Neural crest cell (in vitro differentiated cells): ENCODE results near the gene TBC1D2. TPM values are rescaled to one million over a fixed set of nuclear protein-coding genes. Genes with fewer than 3 reads are reported as not detected.

ENCODE experiments used
- DNase-seq: peaks from one replicate; pipeline ENCODE4 v3.0.0; 2021; ENCODE audit warnings: low read depth, mixed read lengths, low spot score
- H3K27ac Mint-ChIP-seq: one replicate; pipeline ENCODE4 v1.8.0; 2021; ENCODE audit warnings: mild to moderate bottlenecking, mixed read lengths; ENCODE audit not compliant: unreplicated experiment
- H3K27me3 Mint-ChIP-seq: 2 replicates; pipeline ENCODE4 v1.8.0; 2021; ENCODE audit warnings: low read depth, mild to moderate bottlenecking, mixed read lengths
- H3K36me3 Mint-ChIP-seq: 2 replicates; pipeline ENCODE4 v1.8.0; 2021; ENCODE audit warnings: low read depth, mild to moderate bottlenecking, mixed read lengths
- H3K4me1 Mint-ChIP-seq: 2 replicates; pipeline ENCODE4 v1.8.0; 2021; ENCODE audit warnings: mixed read lengths
- H3K4me3 Mint-ChIP-seq: one replicate; pipeline ENCODE4 v1.8.0; 2021; ENCODE audit warnings: mild to moderate bottlenecking, mixed read lengths
- H3K9me3 Mint-ChIP-seq: 2 replicates; pipeline ENCODE4 v1.8.0; 2021; ENCODE audit warnings: mixed read lengths
- microRNA-seq: library from miRNA; unstranded; fragments of <30 nt; microRNA quantifications from one replicate; pipeline ENCODE4, GENCODE V29; 2020
- total RNA-seq: library from RNA; stranded (reverse); gene quantifications from 2 replicates; pipeline ENCODE4 v1.2.1, GENCODE V29; 2021
- TF ChIP-seq, protein P1 (sequence below): fragments of 200-600 bp; sonication (generic); conservative IDR thresholded peaks from 2 replicates; pipeline ENCODE4 v1.5.0; 2021; ENCODE audit warnings: antibody characterized with exemption, mild to moderate bottlenecking

The TBC1D2 gene
- total RNA-seq, 1 donor from 2014 or later = 2.4 TPM

DNA sequence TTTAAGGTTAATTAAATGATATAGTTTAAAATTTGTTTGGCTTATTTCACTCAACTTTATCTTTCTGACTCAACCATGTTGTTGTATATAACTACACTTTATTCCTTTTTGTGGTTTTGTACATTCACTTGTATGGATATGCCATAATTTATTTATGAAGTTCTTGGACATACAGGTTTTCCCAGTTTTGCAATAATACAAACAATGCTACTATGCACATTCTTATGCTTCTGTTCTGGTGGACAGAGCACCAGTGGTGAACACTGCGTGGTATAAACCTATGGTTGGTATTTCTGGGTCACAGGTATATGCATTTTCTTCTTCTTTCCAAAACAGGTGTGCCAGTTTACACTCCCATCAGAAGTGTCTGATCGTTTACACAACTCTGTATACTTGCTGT is 100.8 kb downstream of the TBC1D2 start:
- Mint-ChIP-seq H3K27ac (no peak overlapping the region), H3K4me3 (no peak overlapping the region), H3K36me3 (no peaks in the 10 kb centered on the region), H3K4me1 (peaks cover 8% of the 10 kb centered on the region), H3K27me3 (no peaks in the 10 kb centered on the region), H3K9me3 (no peaks in the 10 kb centered on the region)
- no peak for DNase-seq
- TF ChIP-seq, protein P1, sequence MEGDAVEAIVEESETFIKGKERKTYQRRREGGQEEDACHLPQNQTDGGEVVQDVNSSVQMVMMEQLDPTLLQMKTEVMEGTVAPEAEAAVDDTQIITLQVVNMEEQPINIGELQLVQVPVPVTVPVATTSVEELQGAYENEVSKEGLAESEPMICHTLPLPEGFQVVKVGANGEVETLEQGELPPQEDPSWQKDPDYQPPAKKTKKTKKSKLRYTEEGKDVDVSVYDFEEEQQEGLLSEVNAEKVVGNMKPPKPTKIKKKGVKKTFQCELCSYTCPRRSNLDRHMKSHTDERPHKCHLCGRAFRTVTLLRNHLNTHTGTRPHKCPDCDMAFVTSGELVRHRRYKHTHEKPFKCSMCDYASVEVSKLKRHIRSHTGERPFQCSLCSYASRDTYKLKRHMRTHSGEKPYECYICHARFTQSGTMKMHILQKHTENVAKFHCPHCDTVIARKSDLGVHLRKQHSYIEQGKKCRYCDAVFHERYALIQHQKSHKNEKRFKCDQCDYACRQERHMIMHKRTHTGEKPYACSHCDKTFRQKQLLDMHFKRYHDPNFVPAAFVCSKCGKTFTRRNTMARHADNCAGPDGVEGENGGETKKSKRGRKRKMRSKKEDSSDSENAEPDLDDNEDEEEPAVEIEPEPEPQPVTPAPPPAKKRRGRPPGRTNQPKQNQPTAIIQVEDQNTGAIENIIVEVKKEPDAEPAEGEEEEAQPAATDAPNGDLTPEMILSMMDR = no peak

DNA sequence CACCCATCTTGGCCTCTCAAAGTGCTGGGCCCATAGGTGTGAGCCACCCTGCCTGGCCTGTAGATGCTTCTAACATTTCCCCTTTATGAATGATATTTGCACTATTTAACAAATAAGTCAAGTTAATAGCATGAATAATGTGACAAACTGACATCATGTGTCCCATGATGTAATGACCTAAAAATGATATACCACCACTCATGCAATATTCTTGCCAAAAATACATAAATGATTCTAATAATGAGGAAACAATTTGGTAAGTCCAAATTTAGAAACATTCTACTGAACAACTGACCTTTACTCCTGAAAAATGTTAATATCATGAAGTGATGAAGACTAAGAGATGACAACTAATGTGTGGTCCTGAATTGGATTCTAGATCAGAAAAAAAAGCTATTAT is 102.9 kb downstream of the TBC1D2 start:
- Mint-ChIP-seq H3K36me3 (no peaks in the 10 kb centered on the region), H3K27ac (no peak overlapping the region), H3K9me3 (no peaks in the 10 kb centered on the region), H3K27me3 (no peaks in the 10 kb centered on the region), H3K4me3 (no peak overlapping the region), H3K4me1 (peaks cover 8% of the 10 kb centered on the region)
- no peak for DNase-seq
- TF ChIP-seq, protein P1 = no peak

DNA sequence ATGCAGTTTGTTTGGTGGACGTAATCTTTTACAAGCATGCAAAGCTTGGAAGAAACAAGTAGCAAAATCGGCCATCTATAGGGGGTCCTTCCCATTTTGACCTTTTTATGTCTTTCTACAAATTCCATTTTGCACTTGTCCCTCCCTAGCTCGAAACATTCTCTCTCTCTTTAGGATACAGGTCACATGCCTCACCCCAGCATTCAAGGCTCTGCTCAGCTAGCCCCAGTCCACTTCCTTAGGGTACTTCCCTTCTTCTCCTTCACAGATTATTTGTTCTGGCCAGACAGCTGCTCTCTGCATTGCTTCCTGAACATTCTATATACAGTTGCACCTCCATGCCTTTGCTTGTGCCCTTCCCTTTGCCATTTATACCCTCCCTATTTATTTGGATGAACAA is 104.7 kb downstream of the TBC1D2 start:
- H3K36me3 Mint-ChIP-seq = no peaks in the 10 kb centered on the region
- no peak for DNase-seq
- H3K4me1 Mint-ChIP-seq = peaks cover 14% of the 10 kb centered on the region
- no peaks in the 10 kb centered on the region for H3K9me3 Mint-ChIP-seq
- H3K27me3 Mint-ChIP-seq = no peaks in the 10 kb centered on the region
- TF ChIP-seq, protein P1 = no peak
- no peak overlapping the region for H3K27ac Mint-ChIP-seq
- H3K4me3 Mint-ChIP-seq = no peak overlapping the region

DNA sequence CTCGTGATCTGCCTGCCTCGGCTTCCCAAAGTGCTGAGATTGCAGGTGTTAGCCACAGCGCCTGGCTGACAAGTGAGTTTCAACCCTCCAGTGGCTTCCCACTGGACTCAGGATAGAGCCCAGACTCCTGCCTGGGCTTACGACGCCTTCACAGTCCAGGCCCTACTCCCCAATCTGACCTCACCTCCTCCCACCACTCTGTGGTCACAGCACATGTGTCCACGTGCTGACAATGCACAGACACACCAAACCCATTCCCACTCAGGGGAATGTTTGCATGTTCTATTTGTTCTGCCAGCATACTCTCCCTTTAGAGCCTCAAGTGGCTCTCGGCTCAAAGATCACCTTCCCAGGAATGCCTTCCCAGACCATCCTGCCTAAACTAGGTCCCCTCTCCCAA is 105.3 kb downstream of the TBC1D2 start:
- H3K9me3 Mint-ChIP-seq = no peaks in the 10 kb centered on the region
- H3K4me3 Mint-ChIP-seq = no peak overlapping the region
- no peaks in the 10 kb centered on the region for H3K27me3 Mint-ChIP-seq
- H3K27ac Mint-ChIP-seq = peak overlapping the region; percentile 7
- no peak for DNase-seq
- H3K4me1 Mint-ChIP-seq = peaks cover 14% of the 10 kb centered on the region
- no peaks in the 10 kb centered on the region for H3K36me3 Mint-ChIP-seq
- TF ChIP-seq, protein P1 = no peak

DNA sequence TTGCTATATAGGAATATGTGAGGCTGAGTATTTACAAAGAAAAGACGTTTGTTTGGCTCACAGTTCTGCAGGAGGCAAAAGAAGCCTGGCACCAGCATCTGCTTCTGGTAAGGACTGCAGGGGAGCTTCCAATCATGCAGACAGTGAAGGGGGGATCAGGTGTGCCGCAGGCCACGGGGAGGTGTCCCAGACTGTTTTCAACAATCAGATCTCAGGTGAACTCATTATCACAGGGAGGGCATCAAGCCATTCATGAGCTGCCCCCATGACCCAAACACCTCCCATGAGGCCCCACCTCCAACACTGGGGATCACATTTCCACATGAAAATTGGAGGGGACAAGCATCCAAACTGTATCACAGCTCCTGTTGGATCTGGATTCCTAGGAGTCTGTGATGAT is 106.0 kb downstream of the TBC1D2 start:
- no peak overlapping the region for H3K4me3 Mint-ChIP-seq
- DNase-seq = no peak
- peak overlapping the region; percentile 62 for H3K27ac Mint-ChIP-seq
- H3K27me3 Mint-ChIP-seq = no peaks in the 10 kb centered on the region
- no peaks in the 10 kb centered on the region for H3K9me3 Mint-ChIP-seq
- peaks cover 14% of the 10 kb centered on the region for H3K4me1 Mint-ChIP-seq
- TF ChIP-seq, protein P1 = no peak
- no peaks in the 10 kb centered on the region for H3K36me3 Mint-ChIP-seq

Small RNA genes lying within 50 kb of the gene (microRNA-seq; reads per million reads assigned to microRNA genes)
- not detected for gene MIR6854

Other genes starting within 250 kb of the TBC1D2 start
- gene NANS, start 198.9 kb downstream of the TBC1D2 start, total RNA-seq = 39.6 and 40.9 TPM in 2 replicates
- 10.2 and 11.2 TPM in 2 replicates for gene TRIM14, start 136.4 kb downstream of the TBC1D2 start, total RNA-seq
- 9.3 and 9.5 TPM in 2 replicates for gene CORO2A, start 63.0 kb downstream of the TBC1D2 start, total RNA-seq